Tibial artery (tissue), 4 donors: Measurements from ENCODE around the gene PLPP3.

Experiments used
- DNase-seq, 2 donors: peaks; one replicate each; pipeline ENCODE4 v3.0.0-alpha.2; 2019
- H3K27ac ChIP-seq, 2 donors: fragments of 200-600 bp; sonication (generic) in 1 of 2; 1 replicate in 1 of 2; 2 replicates in 1 of 2; pipeline ENCODE4 v1.5.1; 2018 to 2019; ENCODE audit warnings: mild to moderate bottlenecking in 1 of 2
- H3K27me3 ChIP-seq, 2 donors: fragments of 200-600 bp; sonication (generic) in 1 of 2; one replicate each; pipeline versions ENCODE4 v1.5.1 to v1.6.0; 2016 to 2019
- H3K36me3 ChIP-seq, 3 donors: fragments of 200-600 bp; sonication (generic) in 2 of 3; one replicate each; pipeline ENCODE4 v1.5.1; 2016 to 2019; ENCODE audit warnings: mild to moderate bottlenecking in 2 of 3
- H3K4me1 ChIP-seq, 4 donors: fragments of 200-600 bp; sonication (generic) in 2 of 4; 1 replicate in 3 of 4; 2 replicates in 1 of 4; pipeline ENCODE4 v1.5.1; 2016 to 2019
- H3K4me3 ChIP-seq, 2 donors: fragments of 200-600 bp; sonication (generic) in 1 of 2; 1 replicate in 1 of 2; 2 replicates in 1 of 2; pipeline ENCODE4 v1.5.1; 2018 to 2019; ENCODE audit warnings: mild to moderate bottlenecking in 2 of 2
- H3K9me3 ChIP-seq, 3 donors: fragments of 200-600 bp; sonication (generic) in 1 of 3; one replicate each; pipeline ENCODE4 v1.5.1; 2016 to 2019
- CTCF ChIP-seq, 2 experiments: fragments of 200-600 bp in 1 of 2; fragments of 450-650 bp in 1 of 2; IDR thresholded peaks; one replicate each; pipeline ENCODE4 v1.5.1; 2017 to 2019; ENCODE audit warnings: antibody characterized with exemption in 2 of 2, mild to moderate bottlenecking in 1 of 2, moderate library complexity in 1 of 2
- intact Hi-C: fragments of 100-400 bp; cut with DNase I; formaldehyde crosslinking; loops from one replicate; pipeline ENCODE4 v1.15.0; 2023; ENCODE audit warnings: low total_unique reads

PLPP3 gene

GRCh38 chr1:56495538-56495937 lies 83.8 kb downstream of the PLPP3 start:
- no peak for DNase-seq
- Histone ChIP-seq H3K4me3 (no peak overlapping the region), H3K9me3 (no peaks in the 10 kb centered on the region), H3K36me3 (peaks cover 28 to 48% (median 35%) of the 10 kb centered on the region in 3 donors), H3K27ac (no peak overlapping the region), H3K4me1 (peaks cover 0 to 34% (median 11%) of the 10 kb centered on the region in 4 donors), H3K27me3 (no peaks in the 10 kb centered on the region)
- intact Hi-C loops, result no loop called here
- TF ChIP-seq CTCF (IDR thresholded peaks at IDR 0.05), result no peak

GRCh38 chr1:56494306-56494705 lies 85.1 kb downstream of the PLPP3 start:
- intact Hi-C loops, result no loop called here
- Histone ChIP-seq H3K27ac (no peak overlapping the region), H3K4me3 (no peak overlapping the region), H3K9me3 (no peaks in the 10 kb centered on the region), H3K4me1 (peaks cover 0 to 35% (median 11%) of the 10 kb centered on the region in 4 donors), H3K36me3 (peaks cover 27 to 39% (median 28%) of the 10 kb centered on the region in 3 donors), H3K27me3 (no peaks in the 10 kb centered on the region)
- TF ChIP-seq CTCF (IDR thresholded peaks at IDR 0.05), result no peak
- no peak for DNase-seq

- Histone ChIP-seq H3K27ac (no peak overlapping the region), H3K36me3 (peaks cover 27 to 37% (median 28%) of the 10 kb centered on the region in 3 donors), H3K4me3 (no peak overlapping the region), H3K9me3 (no peaks in the 10 kb centered on the region), H3K4me1 (peaks cover 0 to 35% (median 11%) of the 10 kb centered on the region in 4 donors), H3K27me3 (no peaks in the 10 kb centered on the region)
- DNase-seq, result no peak
- TF ChIP-seq CTCF (IDR thresholded peaks at IDR 0.05), result no peak
- intact Hi-C loops, result no loop called here
Measured at GRCh38 chr1:56493826-56494225, 85.5 kb downstream of the PLPP3 start.

GRCh38 chr1:56491441-56491840 lies 87.9 kb downstream of the PLPP3 start:
- Histone ChIP-seq H3K4me1 (peaks cover 0 to 33% (median 11%) of the 10 kb centered on the region in 4 donors), H3K27ac (peak overlapping the region; percentile 7 to 44), H3K27me3 (no peaks in the 10 kb centered on the region), H3K9me3 (no peaks in the 10 kb centered on the region), H3K36me3 (peaks cover 25 to 27% (median 26%) of the 10 kb centered on the region in 3 donors), H3K4me3 (no peak overlapping the region)
- TF ChIP-seq CTCF (IDR thresholded peaks at IDR 0.05), result no peak
- DNase-seq, result no peak
- intact Hi-C loops, result no loop called here

GRCh38 chr1:56490619-56491018 lies 88.7 kb downstream of the PLPP3 start:
- no peak for TF ChIP-seq CTCF (IDR thresholded peaks at IDR 0.05)
- peak overlapping the region; percentile 7 to 44 for H3K27ac ChIP-seq
- no peak overlapping the region for H3K4me3 ChIP-seq

GRCh38 chr1:56489695-56490094 lies 89.7 kb downstream of the PLPP3 start:
- Histone ChIP-seq H3K4me3 (no peak overlapping the region), H3K36me3 (peaks cover 9 to 10% (median 10%) of the 10 kb centered on the region in 3 donors), H3K27me3 (no peaks in the 10 kb centered on the region), H3K27ac (no peak overlapping the region), H3K9me3 (no peaks in the 10 kb centered on the region), H3K4me1 (peaks cover 0 to 24% (median 11%) of the 10 kb centered on the region in 4 donors)
- no peak for TF ChIP-seq CTCF (IDR thresholded peaks at IDR 0.05)
- DNase-seq, result no peak
- intact Hi-C loops, result no loop called here

More at GRCh38 chr1:56490619-56491018, 88.7 kb downstream of the PLPP3 start:
- intact Hi-C loops, result no loop called here
- H3K27me3 ChIP-seq, result no peaks in the 10 kb centered on the region
- peaks cover 0 to 25% (median 11%) of the 10 kb centered on the region in 4 donors for H3K4me1 ChIP-seq
- H3K9me3 ChIP-seq, result no peaks in the 10 kb centered on the region
- DNase-seq, result no peak
- H3K36me3 ChIP-seq, result peaks cover 17 to 18% (median 18%) of the 10 kb centered on the region in 3 donors
